Stimulated activated CD8-positive, alpha-beta memory T cell treated with anti-CD3 and anti-CD28 coated beads, Interleukin-7, amount 100 ng/mL, for 48 hours (primary cell): Measurements from ENCODE around the gene RTN4RL1.
"Not testable (repeated sequence)": the region's sequence is repeated elsewhere in the genome, so short reads cannot be mapped to it uniquely, and the experiment has no call there.

Experiments used
- DNase-seq, 2 donors: peaks; one replicate each; pipeline ENCODE4 v3.0.0-alpha.2; 2020; ENCODE audit warnings: low read depth in 1 of 2; ENCODE audit errors: extremely low read depth in 1 of 2

RTN4RL1 gene

GRCh38 chr17:1899403-1900000 lies 125.6 kb downstream of the RTN4RL1 start:
- DNase-seq, result no peak

- no peak for DNase-seq
Observed at GRCh38 chr17:1898872-1899271, 126.3 kb downstream of the RTN4RL1 start.

GRCh38 chr17:1898332-1898731 lies 126.8 kb downstream of the RTN4RL1 start:
- DNase-seq, result no peak

GRCh38 chr17:1897105-1897656 lies 128.0 kb downstream of the RTN4RL1 start:
- no peak for DNase-seq

- no peak for DNase-seq
Observed at GRCh38 chr17:1896243-1897104, 128.7 kb downstream of the RTN4RL1 start.

- DNase-seq, result not testable (repeated sequence)
Observed at GRCh38 chr17:1895479-1895878, 129.7 kb downstream of the RTN4RL1 start.

- DNase-seq, result no peak
Observed at GRCh38 chr17:1894753-1895339, 130.3 kb downstream of the RTN4RL1 start.

GRCh38 chr17:1890758-1891450 lies 134.2 kb downstream of the RTN4RL1 start:
- no peak for DNase-seq

- DNase-seq, result no peak
Observed at GRCh38 chr17:1888741-1889140, 136.4 kb downstream of the RTN4RL1 start.
